ENCODE data around the gene COL23A1.
"Not testable (repeated sequence)": the region's sequence is repeated elsewhere in the genome, so short reads cannot be mapped to it uniquely, and the experiment has no call there.

The COL23A1 gene

GRCh38 chr5:178370102-178370501 lies 220.1 kb downstream of the COL23A1 start:
- FAIRE-seq, result no peak

GRCh38 chr5:178369469-178369868 lies 220.7 kb downstream of the COL23A1 start:
- not testable (repeated sequence) for FAIRE-seq

DNA sequence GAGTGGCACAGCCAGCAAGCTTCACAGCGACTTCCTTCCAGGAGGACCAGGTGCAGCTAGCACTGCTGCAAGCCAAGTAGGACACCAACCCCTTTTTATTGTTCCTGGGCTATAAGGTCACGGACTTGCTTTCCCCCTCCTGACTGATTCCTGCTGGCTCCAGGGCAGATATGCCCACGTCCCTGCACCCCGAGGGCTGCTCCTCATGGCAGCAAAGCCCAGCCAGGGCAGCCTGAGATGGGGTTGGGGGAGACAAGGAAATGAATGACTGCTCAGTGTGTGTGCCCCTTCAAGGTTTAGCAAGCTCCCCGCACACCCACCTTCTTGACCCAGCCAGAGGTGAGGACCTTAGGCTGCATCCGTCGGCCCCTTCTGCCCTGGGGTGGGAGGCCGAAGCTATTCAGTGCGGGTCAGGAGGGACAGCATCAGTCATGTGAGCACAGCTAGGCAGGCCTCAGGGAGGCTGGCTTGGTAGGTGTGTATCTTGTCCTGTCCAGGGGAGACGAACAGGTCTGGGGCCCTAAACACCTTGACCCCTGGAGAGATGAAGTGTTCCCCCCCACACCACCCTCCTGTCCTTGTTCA lies 221.4 kb downstream of the COL23A1 start:
- no peak for FAIRE-seq

GRCh38 chr5:178368274-178368673 lies 221.9 kb downstream of the COL23A1 start:
- no peak for FAIRE-seq

GRCh38 chr5:178367736-178368120 lies 222.5 kb downstream of the COL23A1 start:
- no peak for FAIRE-seq

DNA sequence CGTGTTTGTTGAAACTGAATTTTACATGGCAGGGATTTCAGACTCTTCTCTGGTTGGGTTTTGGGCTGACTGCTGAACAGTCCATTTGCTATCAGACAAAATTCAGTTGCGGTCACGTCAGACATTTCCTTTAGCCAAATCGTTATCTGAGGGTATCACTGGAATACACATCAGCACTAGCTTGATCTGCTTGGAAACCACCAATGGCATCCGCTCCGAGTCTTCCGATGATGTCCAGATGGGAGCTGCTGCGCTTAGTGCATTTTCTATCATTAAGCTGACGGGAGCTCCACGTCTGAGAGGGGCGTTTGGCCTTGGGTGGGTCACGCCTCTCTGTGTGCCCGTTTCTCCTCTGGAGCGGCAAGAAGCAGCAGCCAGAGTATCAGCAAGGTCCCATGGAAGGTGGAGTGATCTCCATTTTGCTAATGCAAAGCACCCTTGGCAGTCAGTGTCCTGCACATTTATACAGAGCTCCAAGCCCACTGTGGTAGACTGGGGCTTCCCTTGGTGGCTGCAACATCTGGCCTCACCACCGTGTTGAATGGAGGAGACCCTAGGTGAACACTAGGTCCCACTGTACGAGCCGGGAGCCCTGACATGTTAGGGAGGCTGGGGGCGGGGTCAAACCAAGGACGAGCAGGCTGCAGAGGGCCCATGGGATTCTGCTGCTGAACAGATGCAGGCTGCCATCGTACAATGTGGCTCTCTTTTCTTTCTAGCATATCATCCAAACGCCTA lies 223.0 kb downstream of the COL23A1 start:
- FAIRE-seq, result no peak

- FAIRE-seq, result no peak
Measured at GRCh38 chr5:178365501-178366440, 224.4 kb downstream of the COL23A1 start.

DNA sequence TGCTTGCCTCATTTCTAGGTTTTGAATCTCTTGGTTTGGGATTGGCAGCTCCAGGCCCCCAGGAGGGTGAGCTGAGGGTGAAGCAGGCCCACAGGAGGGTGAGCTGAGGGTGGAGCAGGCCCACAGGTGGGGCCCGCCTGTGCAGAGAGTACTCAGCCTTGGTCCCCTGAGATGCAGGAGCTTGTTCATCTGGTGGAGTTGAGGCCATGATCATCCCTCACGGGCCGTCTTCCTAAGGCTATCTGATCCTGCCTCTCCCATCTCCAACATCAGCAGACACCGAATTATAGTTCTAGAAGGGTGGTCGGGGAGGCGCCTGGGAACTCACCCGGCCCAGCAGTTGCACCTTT lies 225.9 kb downstream of the COL23A1 start:
- no peak for FAIRE-seq

DNA sequence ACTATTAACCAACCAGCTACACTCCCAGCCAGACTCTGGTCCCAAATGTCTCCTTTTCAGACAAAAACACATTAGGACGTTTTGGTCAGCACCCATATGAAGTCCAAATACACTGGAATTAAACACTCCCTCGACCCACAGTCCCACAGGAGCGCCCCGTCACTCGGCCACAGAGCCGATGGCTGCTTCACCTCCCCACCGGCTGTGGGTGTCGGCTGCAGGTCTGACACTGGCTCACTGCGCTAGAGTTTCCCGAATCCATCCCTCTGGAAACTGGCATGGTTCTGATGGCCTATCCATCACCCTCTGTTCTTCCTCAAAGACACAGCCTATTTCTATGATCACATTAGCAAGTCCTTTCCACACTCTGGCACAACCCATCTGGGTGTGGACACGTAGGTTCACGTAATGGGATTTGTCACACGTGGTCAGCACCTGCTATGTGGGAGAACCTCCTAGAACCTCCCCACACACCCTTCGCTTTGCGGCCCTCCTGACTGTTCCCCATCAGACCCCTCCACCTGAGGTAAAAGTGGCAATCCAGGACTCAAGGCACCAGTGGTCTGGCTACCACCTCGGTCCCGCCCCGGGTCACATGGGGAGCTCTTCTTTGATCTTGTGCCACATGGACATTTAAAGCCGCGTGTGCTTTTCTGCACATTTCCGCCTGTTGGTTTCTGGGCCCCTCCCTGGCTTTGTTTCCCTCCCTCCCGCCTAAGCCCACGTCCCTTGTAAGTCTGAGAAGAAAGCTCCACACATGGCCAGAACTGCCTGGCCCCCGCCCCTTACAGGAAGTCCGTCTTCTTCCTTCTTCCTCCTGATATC lies 226.5 kb downstream of the COL23A1 start:
- FAIRE-seq, result no peak

GRCh38 chr5:178361657-178362445 lies 228.3 kb downstream of the COL23A1 start:
- FAIRE-seq, result no peak

DNA sequence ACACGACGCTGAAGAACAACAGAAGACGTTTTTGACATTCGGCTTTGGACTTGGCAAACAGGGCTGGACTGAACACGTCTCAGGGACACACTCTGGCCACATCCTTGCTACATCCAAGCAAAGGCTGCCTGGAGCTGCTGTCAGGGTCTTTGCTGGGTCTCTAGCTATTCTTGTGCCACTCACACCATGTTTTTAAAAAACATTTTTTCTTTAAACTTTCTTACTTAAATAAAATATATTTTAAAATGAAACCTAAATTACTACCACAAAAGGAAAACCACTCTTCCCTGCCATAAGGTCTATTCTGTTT lies 229.3 kb downstream of the COL23A1 start:
- FAIRE-seq, result no peak

DNA sequence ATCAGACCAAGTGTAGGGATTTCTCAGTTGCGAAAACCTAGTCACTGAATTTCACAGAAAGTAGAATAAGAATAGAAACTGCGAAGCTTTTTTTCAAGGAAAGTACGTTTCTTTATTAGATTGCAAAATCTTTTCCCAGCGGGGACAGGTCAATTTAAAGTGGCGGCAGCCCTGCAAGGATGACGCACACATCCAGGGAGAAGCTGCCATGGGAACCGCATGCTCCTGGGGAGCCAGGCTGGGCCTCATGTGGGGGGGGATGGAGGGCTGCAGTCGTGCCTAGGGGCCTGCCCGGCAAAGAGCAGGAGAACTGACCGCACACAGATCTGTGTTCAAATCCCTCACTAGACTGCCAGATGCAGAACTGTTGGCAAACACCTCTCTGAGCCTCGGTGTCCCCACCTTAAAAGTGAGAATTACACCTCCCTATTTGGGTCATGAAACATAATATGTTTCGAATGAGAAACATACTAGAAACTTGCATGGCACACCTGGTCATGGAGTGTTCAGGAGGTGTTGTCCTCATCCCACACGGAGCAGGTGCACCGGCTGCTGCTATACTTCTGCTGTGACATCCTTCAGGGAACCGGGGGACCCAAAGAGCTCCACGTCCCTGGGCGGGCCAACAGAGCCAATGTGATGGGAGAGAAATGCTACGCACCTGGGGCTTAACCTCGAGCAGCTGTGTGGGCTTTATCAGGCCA lies 229.8 kb downstream of the COL23A1 start:
- FAIRE-seq, result no peak

GRCh38 chr5:178359738-178360137 lies 230.5 kb downstream of the COL23A1 start:
- no peak for FAIRE-seq

- FAIRE-seq, result no peak
Measured at GRCh38 chr5:178357678-178358077, 232.5 kb downstream of the COL23A1 start.

DNA sequence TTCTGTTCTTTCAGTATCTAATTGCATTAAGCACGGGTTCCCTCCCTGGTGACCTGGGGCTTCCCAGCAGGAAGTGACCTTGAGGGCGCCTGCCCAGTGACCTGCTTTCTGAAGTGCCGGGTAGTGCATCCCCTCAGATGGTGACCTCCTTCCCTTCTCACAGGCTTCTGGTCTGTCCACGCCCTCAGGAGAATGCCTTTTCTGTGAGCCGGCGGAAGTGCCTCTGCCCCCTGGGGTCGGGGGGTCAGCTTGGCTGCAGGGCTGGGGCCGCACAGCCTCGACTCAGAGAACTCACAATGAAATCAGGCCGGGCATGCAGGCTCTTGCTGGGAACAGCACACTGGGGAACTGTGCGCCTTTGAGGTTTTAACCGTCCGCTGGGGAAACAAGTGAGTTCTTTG lies 233.1 kb downstream of the COL23A1 start:
- FAIRE-seq, result no peak

GRCh38 chr5:178356431-178356872 lies 233.7 kb downstream of the COL23A1 start:
- FAIRE-seq, result no peak

GRCh38 chr5:178355671-178356070 lies 234.5 kb downstream of the COL23A1 start:
- FAIRE-seq, result no peak

GRCh38 chr5:178353461-178353860 lies 236.7 kb downstream of the COL23A1 start:
- FAIRE-seq, result no peak

DNA sequence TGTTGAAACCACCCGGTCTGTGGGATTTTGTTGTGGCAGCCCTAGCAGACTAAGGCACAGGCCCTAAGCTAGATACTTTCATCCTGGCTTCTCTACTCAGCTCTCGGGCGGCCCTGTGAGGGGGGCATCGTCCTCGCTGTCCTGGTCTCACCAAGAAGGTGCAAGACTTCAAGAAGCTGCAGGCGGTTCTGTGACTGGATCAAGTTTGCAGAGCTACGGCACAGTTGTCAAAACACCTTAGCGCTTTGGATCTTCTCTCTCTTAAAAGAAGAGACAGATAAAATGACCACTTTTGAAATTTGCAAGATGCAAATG lies 238.2 kb downstream of the COL23A1 start:
- no peak for FAIRE-seq

- no peak for FAIRE-seq
Measured at GRCh38 chr5:178351221-178352034, 238.8 kb downstream of the COL23A1 start.

Data from TTC549 (cell line).